Neural cell (in vitro differentiated cells): ENCODE data around the gene ARID1A. TPM values are rescaled to one million over a fixed set of nuclear protein-coding genes. Genes with fewer than 3 reads are reported as not detected.

Source experiments
- H2AFZ ChIP-seq: fragments of 200-600, 300-800 bp; sonication (generic), shearing (Covaris generic); 2 replicates; pipeline ENCODE4 v1.6.0; 2014; ENCODE audit warnings: low read depth, mild to moderate bottlenecking, antibody characterized with exemption, low read length, moderate library complexity
- H3F3A ChIP-seq: fragments of 200-600 bp; shearing (Covaris generic); 2 replicates; pipeline ENCODE4 v1.6.1; 2016; ENCODE audit warnings: mild to moderate bottlenecking, moderate library complexity, mixed read lengths, antibody characterized with exemption, low read length; ENCODE audit not compliant: insufficient read depth, poor library complexity, severe bottlenecking
- H3K27ac ChIP-seq: fragments of 200-600, 300-800 bp; sonication (generic), shearing (Covaris generic); 2 replicates; pipeline ENCODE4 v1.5.1; 2014; ENCODE audit warnings: mild to moderate bottlenecking, low read length, moderate library complexity
- H3K27me3 ChIP-seq: fragments of 300-800, 200-600 bp; sonication (generic), shearing (Covaris generic); 2 replicates; pipeline ENCODE4 v1.6.0; 2014; ENCODE audit warnings: mild to moderate bottlenecking, low read depth, low read length, moderate library complexity; ENCODE audit not compliant: insufficient read depth
- H3K36me3 ChIP-seq: fragments of 300-800, 200-600 bp; sonication (generic), shearing (Covaris generic); 2 replicates; pipeline ENCODE4 v1.5.1; 2014; ENCODE audit warnings: mild to moderate bottlenecking, antibody characterized with exemption, low read length, moderate library complexity; ENCODE audit not compliant: insufficient read depth
- H3K4me2 ChIP-seq: fragments of 300-800, 200-600 bp; sonication (generic), shearing (Covaris generic); 2 replicates; pipeline ENCODE4 v1.6.0; 2014; ENCODE audit warnings: mild to moderate bottlenecking, low read length
- H3K4me3 ChIP-seq: fragments of 300-800, 200-600 bp; sonication (generic), shearing (Covaris generic); 2 replicates; pipeline ENCODE4 v1.5.1; 2014; ENCODE audit warnings: mild to moderate bottlenecking, low read length, moderate library complexity
- H3K79me2 ChIP-seq: fragments of 200-600 bp; shearing (Covaris generic); replicated peaks from 2 replicates; pipeline ENCODE4 v1.6.0; 2014; ENCODE audit warnings: mild to moderate bottlenecking, low read length, moderate library complexity; ENCODE audit not compliant: insufficient read depth
- H3K9ac ChIP-seq: fragments of 300-800, 200-600 bp; sonication (generic), shearing (Covaris generic); 2 replicates; pipeline ENCODE4 v1.6.1; 2016; ENCODE audit warnings: mild to moderate bottlenecking, low read length, mixed read lengths
- H3K9me2 ChIP-seq: fragments of 200-600 bp; shearing (Covaris generic); 2 replicates; pipeline ENCODE4 v1.6.1; 2016; ENCODE audit warnings: mild to moderate bottlenecking, low read length, mixed read lengths; ENCODE audit not compliant: insufficient read depth
- H3K9me3 ChIP-seq: fragments of 200-600, 300-800 bp; sonication (generic), shearing (Covaris generic); 2 replicates; pipeline ENCODE4 v1.6.1; 2016; ENCODE audit warnings: mild to moderate bottlenecking, mixed run types, low read length, moderate library complexity, mixed read lengths
- H4K20me1 ChIP-seq: fragments of 200-600 bp; shearing (Covaris generic); 2 replicates; pipeline ENCODE4 v1.6.1; 2016; ENCODE audit warnings: mild to moderate bottlenecking, mixed run types; ENCODE audit not compliant: insufficient read depth
- EP300 ChIP-seq: fragments of 450-650 bp; conservative IDR thresholded peaks from 2 replicates; pipeline ENCODE4 v1.6.1; 2014; ENCODE audit warnings: antibody characterized with exemption, mild to moderate bottlenecking, moderate library complexity; ENCODE audit not compliant: poor library complexity, severe bottlenecking
- EZH2 ChIP-seq: fragments of 200-600, 300-800 bp; shearing (Covaris generic), sonication (generic); IDR thresholded peaks from 2 replicates; pipeline ENCODE4 v1.6.1; 2014; ENCODE audit warnings: antibody characterized with exemption, low read length, borderline replicate concordance, mild to moderate bottlenecking; ENCODE audit not compliant: insufficient read depth, poor library complexity, severe bottlenecking
- MXI1 ChIP-seq: fragments of 450-650 bp; conservative IDR thresholded peaks from 2 replicates; pipeline ENCODE4 v1.6.1; 2014; ENCODE audit warnings: antibody characterized with exemption, mild to moderate bottlenecking; ENCODE audit not compliant: poor library complexity, severe bottlenecking
- POLR2AphosphoS5 ChIP-seq: IDR thresholded peaks from 2 replicates; pipeline ENCODE4 v1.6.1; 2012
- RAD21 ChIP-seq: fragments of 450-650 bp; conservative IDR thresholded peaks from 2 replicates; pipeline ENCODE4 v1.6.1; 2014; ENCODE audit warnings: antibody characterized with exemption, mild to moderate bottlenecking, moderate library complexity
- SMC3 ChIP-seq: fragments of 450-650 bp; conservative IDR thresholded peaks from 2 replicates; pipeline ENCODE4 v1.6.1; 2014; ENCODE audit warnings: antibody characterized with exemption, mild to moderate bottlenecking, moderate library complexity; ENCODE audit not compliant: poor library complexity
- TAF1 ChIP-seq: IDR thresholded peaks from 2 replicates; pipeline ENCODE4 v1.6.1; 2012; ENCODE audit warnings: low read depth
- polyA plus RNA-seq: library from polyadenylated mRNA; depleted of rRNA; stranded (reverse); fragments of >200 nt; gene quantifications from 2 replicates; pipeline ENCODE4 v1.2.3, GENCODE V29; 2014
- TF ChIP-seq, protein P1 (sequence below): IDR thresholded peaks from 2 replicates; pipeline ENCODE4 v1.6.1; 2012; ENCODE audit warnings: borderline replicate concordance
- TF ChIP-seq, protein P2 (sequence below): fragments of 450-650 bp; IDR thresholded peaks from 2 replicates; pipeline ENCODE4 v1.5.1; 2014; ENCODE audit warnings: antibody characterized with exemption, mild to moderate bottlenecking, moderate library complexity; ENCODE audit not compliant: poor library complexity, severe bottlenecking

The ARID1A gene
- polyA plus RNA-seq, 1 donor from 2014 or later, result 13.2 TPM

DNA sequence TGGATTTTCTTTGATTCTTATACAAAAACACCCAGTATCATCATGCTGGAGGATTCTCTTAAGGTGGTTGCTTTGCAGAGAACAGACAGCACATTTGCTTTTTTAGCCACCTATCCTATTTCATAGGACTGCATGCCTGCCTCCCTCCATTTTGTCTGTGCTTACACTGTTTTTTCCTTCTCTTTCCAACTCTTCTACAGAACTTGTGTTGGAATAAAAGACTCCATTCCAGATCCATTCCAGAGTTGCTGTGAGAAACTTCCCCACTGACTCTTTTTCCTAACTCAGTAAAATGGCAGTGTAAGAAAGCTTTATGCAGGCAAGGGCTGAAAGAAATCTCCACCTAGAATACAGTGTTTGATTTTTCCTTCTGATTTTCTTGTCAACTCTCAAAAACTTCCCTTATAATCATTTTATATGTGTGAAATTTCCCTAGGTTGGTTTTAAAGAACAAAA, 5.2 kb upstream of the ARID1A start:
- H2AFZ ChIP-seq, result no peak overlapping the region
- H4K20me1 ChIP-seq, result no peaks in the 10 kb centered on the region
- no peak overlapping the region for H3K9ac ChIP-seq
- H3K79me2 ChIP-seq, result peaks cover 15% of the 10 kb centered on the region
- H3K27ac ChIP-seq, result no peak overlapping the region
- no peaks in the 10 kb centered on the region for H3K27me3 ChIP-seq
- TF ChIP-seq, protein P1, sequence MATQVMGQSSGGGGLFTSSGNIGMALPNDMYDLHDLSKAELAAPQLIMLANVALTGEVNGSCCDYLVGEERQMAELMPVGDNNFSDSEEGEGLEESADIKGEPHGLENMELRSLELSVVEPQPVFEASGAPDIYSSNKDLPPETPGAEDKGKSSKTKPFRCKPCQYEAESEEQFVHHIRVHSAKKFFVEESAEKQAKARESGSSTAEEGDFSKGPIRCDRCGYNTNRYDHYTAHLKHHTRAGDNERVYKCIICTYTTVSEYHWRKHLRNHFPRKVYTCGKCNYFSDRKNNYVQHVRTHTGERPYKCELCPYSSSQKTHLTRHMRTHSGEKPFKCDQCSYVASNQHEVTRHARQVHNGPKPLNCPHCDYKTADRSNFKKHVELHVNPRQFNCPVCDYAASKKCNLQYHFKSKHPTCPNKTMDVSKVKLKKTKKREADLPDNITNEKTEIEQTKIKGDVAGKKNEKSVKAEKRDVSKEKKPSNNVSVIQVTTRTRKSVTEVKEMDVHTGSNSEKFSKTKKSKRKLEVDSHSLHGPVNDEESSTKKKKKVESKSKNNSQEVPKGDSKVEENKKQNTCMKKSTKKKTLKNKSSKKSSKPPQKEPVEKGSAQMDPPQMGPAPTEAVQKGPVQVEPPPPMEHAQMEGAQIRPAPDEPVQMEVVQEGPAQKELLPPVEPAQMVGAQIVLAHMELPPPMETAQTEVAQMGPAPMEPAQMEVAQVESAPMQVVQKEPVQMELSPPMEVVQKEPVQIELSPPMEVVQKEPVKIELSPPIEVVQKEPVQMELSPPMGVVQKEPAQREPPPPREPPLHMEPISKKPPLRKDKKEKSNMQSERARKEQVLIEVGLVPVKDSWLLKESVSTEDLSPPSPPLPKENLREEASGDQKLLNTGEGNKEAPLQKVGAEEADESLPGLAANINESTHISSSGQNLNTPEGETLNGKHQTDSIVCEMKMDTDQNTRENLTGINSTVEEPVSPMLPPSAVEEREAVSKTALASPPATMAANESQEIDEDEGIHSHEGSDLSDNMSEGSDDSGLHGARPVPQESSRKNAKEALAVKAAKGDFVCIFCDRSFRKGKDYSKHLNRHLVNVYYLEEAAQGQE, result no peak
- TF ChIP-seq MXI1, result no peak
- H3F3A ChIP-seq, result peaks cover 3% of the 10 kb centered on the region
- no peak overlapping the region for H3K4me2 ChIP-seq
- H3K9me3 ChIP-seq, result no peaks in the 10 kb centered on the region
- H3K36me3 ChIP-seq, result no peaks in the 10 kb centered on the region
- no peak overlapping the region for H3K4me3 ChIP-seq
- no peaks in the 10 kb centered on the region for H3K9me2 ChIP-seq

DNA sequence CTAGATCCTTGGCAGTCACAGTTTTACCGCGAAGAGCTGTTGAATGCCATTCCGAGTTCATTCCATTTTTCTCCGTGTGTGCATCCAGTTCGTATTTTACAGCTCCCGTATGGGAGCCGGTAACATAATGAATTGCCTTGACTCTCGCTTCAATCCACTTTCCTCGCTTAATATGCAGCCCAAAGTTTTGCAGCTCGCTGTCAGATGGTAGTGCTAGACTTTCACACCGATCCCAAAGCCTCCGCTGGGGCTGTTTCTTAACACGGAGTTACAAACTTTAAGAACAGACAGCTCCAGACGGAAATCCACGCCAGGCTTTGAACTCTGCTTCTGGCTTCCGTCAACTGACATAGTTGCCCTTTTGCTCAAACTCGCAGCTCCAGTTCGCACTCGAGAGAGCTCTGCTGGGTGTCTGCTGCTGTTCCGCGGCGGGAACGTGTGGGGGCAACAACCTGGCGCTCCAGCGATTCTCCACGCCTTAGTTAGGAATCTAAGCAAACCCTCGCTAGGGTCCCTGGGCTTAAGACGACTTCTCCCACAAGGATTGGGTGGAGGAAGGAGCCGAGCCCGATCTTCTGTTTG, 3.5 kb upstream of the ARID1A start:
- Histone ChIP-seq H3K27ac (peak overlapping the region; percentile 90), H3K27me3 (no peaks in the 10 kb centered on the region), H3F3A (peaks cover 3% of the 10 kb centered on the region), H3K4me2 (peak overlapping the region; percentile 56), H3K79me2 (peaks cover 25% of the 10 kb centered on the region), H4K20me1 (no peaks in the 10 kb centered on the region), H3K9ac (peak overlapping the region; percentile 71), H3K4me3 (peak overlapping the region; percentile 77), H3K9me2 (no peaks in the 10 kb centered on the region), H2AFZ (peak overlapping the region; percentile 40), H3K36me3 (no peaks in the 10 kb centered on the region), H3K9me3 (no peaks in the 10 kb centered on the region)
- TF ChIP-seq SMC3, result no peak
- TF ChIP-seq, protein P2, sequence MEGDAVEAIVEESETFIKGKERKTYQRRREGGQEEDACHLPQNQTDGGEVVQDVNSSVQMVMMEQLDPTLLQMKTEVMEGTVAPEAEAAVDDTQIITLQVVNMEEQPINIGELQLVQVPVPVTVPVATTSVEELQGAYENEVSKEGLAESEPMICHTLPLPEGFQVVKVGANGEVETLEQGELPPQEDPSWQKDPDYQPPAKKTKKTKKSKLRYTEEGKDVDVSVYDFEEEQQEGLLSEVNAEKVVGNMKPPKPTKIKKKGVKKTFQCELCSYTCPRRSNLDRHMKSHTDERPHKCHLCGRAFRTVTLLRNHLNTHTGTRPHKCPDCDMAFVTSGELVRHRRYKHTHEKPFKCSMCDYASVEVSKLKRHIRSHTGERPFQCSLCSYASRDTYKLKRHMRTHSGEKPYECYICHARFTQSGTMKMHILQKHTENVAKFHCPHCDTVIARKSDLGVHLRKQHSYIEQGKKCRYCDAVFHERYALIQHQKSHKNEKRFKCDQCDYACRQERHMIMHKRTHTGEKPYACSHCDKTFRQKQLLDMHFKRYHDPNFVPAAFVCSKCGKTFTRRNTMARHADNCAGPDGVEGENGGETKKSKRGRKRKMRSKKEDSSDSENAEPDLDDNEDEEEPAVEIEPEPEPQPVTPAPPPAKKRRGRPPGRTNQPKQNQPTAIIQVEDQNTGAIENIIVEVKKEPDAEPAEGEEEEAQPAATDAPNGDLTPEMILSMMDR, result peak; percentile 54
- TF ChIP-seq TAF1, result no peak
- TF ChIP-seq, protein P1, result peak; percentile 67
- peak; percentile 45 for TF ChIP-seq MXI1
- TF ChIP-seq EZH2, result no peak
- TF ChIP-seq RAD21, result peak; percentile 52
- TF ChIP-seq EP300, result peak; percentile 22
- peak; percentile 79 for TF ChIP-seq POLR2AphosphoS5
